Kidney epithelial cell (primary cell): Measurements from ENCODE around the gene SCN9A. TPM values are rescaled to one million over a fixed set of nuclear protein-coding genes. Genes with fewer than 3 reads are reported as not detected.

Experiments used
- DNase-seq: peaks from one replicate; pipeline ENCODE4 v3.0.0-alpha.2; 2010; ENCODE audit warnings: low read depth
- H3K27me3 ChIP-seq: 2 replicates; pipeline ENCODE4 v1.6.0; 2011; ENCODE audit warnings: low read length; ENCODE audit not compliant: control insufficient read depth, insufficient read depth
- H3K36me3 ChIP-seq: 2 replicates; pipeline ENCODE4 v1.5.1; 2011; ENCODE audit warnings: low read length; ENCODE audit not compliant: control insufficient read depth, insufficient read depth
- H3K4me3 ChIP-seq: 2 replicates; pipeline ENCODE4 v1.5.1; 2011; ENCODE audit warnings: low read depth, mild to moderate bottlenecking, control low read depth, low read length
- total RNA-seq: library from RNA; depleted of rRNA; stranded (reverse); fragments of >200 nt; gene quantifications from 2 replicates; pipeline ENCODE4 v1.2.3, GENCODE V29; 2015
- TF ChIP-seq, protein P1 (sequence below): IDR thresholded peaks from 2 replicates; pipeline ENCODE4 v1.5.1; 2011; ENCODE audit warnings: mild to moderate bottlenecking, moderate library complexity, low read length, control low read depth, inconsistent platforms; ENCODE audit not compliant: insufficient read depth, poor library complexity, severe bottlenecking

The SCN9A gene
- total RNA-seq, 1 donor from 2014 or later: 8.1 TPM

DNA sequence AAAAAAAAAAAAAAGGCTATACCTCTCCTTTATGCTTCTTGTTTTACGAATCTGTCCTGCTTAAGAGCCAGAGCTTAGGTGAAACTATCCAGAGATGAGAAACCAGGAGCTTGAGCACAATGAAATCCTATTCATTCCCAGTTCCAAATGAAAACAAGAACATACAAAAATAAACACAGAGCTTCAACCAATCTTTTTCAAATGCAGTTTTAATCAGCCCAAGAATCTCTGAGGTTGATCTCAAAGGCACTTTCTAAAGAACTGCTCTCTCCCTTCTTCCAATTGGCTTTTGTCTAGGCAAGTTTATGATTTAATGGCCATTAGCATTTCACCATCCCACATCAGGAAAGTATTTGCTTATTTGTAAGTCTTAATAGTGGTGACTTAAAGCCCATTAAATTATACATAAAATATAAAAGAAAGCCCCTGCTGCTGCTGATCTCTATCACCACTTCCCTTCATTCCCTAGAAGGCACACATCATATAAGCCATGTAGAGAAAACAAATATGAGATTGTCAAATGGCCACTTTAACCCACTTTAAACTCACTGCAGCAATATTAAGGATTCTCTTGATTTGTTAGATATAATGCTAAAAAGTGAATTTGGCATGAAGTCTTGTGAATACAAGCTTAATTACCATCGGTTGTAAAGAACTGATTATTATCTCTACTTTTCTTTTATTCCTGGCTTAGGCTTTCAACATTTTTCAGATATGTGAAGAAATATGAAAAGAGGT lies 29.3 kb upstream of the SCN9A start:
- no peak for DNase-seq
- Histone ChIP-seq H3K36me3 (no peaks in the 10 kb centered on the region), H3K27me3 (no peaks in the 10 kb centered on the region), H3K4me3 (no peak overlapping the region)
- TF ChIP-seq, protein P1, sequence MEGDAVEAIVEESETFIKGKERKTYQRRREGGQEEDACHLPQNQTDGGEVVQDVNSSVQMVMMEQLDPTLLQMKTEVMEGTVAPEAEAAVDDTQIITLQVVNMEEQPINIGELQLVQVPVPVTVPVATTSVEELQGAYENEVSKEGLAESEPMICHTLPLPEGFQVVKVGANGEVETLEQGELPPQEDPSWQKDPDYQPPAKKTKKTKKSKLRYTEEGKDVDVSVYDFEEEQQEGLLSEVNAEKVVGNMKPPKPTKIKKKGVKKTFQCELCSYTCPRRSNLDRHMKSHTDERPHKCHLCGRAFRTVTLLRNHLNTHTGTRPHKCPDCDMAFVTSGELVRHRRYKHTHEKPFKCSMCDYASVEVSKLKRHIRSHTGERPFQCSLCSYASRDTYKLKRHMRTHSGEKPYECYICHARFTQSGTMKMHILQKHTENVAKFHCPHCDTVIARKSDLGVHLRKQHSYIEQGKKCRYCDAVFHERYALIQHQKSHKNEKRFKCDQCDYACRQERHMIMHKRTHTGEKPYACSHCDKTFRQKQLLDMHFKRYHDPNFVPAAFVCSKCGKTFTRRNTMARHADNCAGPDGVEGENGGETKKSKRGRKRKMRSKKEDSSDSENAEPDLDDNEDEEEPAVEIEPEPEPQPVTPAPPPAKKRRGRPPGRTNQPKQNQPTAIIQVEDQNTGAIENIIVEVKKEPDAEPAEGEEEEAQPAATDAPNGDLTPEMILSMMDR: no peak

- no peaks in the 10 kb centered on the region for H3K27me3 ChIP-seq
- H3K4me3 ChIP-seq: no peak overlapping the region
- TF ChIP-seq, protein P1: no peak
- H3K36me3 ChIP-seq: no peaks in the 10 kb centered on the region
- DNase-seq: no peak
Observed at GRCh38 chr2:166394245-166394644, 18.5 kb upstream of the SCN9A start.

- Histone ChIP-seq H3K27me3 (no peaks in the 10 kb centered on the region), H3K4me3 (no peak overlapping the region), H3K36me3 (no peaks in the 10 kb centered on the region)
- no peak for DNase-seq
- TF ChIP-seq, protein P1: no peak
Observed at GRCh38 chr2:166393008-166393407, 17.3 kb upstream of the SCN9A start.

DNA sequence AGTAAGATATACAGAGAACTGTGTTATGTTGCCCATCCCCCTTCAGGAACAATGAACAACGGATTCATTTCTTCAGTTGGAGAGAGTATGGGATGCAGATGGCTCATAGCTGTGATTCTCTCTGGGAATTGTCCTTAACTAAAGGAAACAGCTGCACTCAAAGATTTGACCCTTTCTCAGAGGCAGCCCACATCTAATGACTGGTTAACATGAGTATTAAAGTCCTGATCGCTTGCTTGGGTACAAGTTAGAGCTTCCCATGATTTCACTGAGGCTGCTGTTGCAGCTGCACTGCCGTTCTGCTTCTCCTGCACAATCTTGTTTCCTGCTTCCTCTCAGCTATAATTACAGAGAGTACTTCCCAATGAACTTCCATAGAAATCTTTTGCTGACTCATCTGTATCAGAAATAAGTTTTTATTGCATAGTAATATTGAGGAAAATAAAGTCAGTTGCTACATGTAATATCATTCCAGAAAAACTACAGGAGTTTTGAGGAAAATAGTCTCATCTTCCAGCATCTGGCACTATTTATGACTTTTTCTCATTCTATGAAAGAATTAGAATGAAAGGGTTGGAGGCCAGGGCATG lies 12.8 kb upstream of the SCN9A start:
- DNase-seq: no peak
- Histone ChIP-seq H3K36me3 (no peaks in the 10 kb centered on the region), H3K27me3 (no peaks in the 10 kb centered on the region), H3K4me3 (no peak overlapping the region)
- TF ChIP-seq, protein P1: no peak

DNA sequence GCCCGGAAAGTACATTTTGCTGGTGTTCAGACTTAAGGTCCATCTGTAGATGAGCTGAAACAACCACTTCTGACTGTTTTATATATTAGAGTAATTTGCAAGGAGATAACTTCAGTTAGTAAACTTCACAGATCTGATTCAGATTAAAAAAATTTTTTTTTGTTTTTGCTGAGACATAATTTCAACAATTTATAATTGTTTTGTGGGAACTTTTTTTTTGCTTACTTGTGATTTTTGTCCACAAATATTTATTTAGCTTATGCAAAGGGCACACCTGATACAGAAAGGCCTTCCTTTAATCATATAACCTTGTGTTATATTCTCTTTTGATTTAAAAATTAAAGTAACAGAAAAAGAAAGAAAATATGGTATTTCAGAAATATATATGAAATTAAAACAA lies 9.6 kb upstream of the SCN9A start:
- no peaks in the 10 kb centered on the region for H3K27me3 ChIP-seq
- DNase-seq: no peak
- H3K4me3 ChIP-seq: no peak overlapping the region
- no peaks in the 10 kb centered on the region for H3K36me3 ChIP-seq
- TF ChIP-seq, protein P1: no peak
